Measurements from ENCODE around the gene PER1.

PER1 gene, protein sequence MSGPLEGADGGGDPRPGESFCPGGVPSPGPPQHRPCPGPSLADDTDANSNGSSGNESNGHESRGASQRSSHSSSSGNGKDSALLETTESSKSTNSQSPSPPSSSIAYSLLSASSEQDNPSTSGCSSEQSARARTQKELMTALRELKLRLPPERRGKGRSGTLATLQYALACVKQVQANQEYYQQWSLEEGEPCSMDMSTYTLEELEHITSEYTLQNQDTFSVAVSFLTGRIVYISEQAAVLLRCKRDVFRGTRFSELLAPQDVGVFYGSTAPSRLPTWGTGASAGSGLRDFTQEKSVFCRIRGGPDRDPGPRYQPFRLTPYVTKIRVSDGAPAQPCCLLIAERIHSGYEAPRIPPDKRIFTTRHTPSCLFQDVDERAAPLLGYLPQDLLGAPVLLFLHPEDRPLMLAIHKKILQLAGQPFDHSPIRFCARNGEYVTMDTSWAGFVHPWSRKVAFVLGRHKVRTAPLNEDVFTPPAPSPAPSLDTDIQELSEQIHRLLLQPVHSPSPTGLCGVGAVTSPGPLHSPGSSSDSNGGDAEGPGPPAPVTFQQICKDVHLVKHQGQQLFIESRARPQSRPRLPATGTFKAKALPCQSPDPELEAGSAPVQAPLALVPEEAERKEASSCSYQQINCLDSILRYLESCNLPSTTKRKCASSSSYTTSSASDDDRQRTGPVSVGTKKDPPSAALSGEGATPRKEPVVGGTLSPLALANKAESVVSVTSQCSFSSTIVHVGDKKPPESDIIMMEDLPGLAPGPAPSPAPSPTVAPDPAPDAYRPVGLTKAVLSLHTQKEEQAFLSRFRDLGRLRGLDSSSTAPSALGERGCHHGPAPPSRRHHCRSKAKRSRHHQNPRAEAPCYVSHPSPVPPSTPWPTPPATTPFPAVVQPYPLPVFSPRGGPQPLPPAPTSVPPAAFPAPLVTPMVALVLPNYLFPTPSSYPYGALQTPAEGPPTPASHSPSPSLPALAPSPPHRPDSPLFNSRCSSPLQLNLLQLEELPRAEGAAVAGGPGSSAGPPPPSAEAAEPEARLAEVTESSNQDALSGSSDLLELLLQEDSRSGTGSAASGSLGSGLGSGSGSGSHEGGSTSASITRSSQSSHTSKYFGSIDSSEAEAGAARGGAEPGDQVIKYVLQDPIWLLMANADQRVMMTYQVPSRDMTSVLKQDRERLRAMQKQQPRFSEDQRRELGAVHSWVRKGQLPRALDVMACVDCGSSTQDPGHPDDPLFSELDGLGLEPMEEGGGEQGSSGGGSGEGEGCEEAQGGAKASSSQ (N-terminal part only)

DNA sequence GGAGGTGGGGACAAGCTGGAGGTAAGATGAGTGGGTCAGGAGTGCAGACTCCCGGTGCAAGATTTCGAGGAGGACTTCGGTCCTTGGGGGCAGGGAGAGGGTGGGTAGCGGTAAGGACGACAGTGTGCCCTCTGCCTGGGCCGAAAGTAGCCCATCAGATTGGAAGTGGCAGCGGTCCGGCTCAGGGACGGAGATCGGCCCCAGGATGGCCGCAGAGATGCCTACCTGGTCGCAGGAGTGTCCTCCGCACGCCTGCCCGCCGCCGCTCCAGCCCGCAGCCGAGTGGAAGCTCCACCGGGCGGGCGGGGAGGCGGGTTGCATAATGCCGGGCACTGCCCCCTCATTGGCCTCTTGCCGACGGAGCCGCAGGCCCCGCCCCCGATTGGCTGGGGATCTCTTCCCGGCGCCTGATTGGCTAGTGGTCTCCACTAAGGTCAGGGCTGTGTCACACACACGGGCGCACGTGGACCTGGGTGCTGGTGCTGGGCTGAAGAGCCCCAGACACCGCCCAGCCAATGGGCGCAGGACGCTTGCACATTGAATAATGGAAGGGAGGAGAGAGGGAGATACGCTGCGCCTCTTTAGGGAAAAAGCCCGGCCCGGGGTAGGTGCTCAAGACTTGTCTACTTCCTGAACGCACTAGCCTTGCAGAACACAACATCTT is at the start of gene PER1:
Gene PER1 (minus strand): TSS at position 293 of the 664 bp plus-strand sequence. CDS start 1,698 bp downstream, outside the sequence.
- peak; percentile 71 for DNase-seq (ENCODE audit: low read depth)

- DNase-seq (ENCODE audit: low read depth), result no peak
These were observed 40.0 kb upstream of the PER1 start for GRCh38 chr17:8192070-8192815.

DNA sequence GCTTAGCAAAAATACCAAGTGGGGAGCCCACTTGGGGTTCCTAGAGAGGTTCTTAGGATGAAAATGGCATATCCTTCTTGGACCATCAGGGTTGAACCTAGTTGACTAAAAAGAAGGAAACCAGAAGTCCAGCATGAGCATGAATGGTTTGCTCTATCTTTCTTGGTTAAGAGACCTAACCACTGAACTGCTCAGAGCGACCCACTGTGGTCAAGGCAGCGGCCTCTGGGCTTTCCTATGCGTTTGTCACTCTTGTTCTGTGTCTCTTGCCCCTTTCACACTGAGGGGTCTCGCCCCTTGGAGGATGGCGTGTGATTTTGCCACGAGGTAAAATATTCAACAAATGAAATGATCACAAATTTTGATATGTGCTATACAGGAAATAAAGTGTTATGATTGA is 38.3 kb upstream of the PER1 start:
- DNase-seq (ENCODE audit: low read depth), result no peak

- peak; percentile 96 for DNase-seq (ENCODE audit: low read depth)
These were observed 37.7 kb upstream of the PER1 start, which contains the start of gene BORCS6 for GRCh38 chr17:8189711-8190477. TSS of gene BORCS6 (minus strand) at chr17:8190180. CDS start at chr17:8190140, 40 bp downstream.

- no peak for DNase-seq (ENCODE audit: low read depth)
These were observed 37.0 kb upstream of the PER1 start for GRCh38 chr17:8189041-8189710.

GRCh38 chr17:8188263-8188839 is 36.1 kb upstream of the PER1 start:
- no peak for DNase-seq (ENCODE audit: low read depth)

DNA sequence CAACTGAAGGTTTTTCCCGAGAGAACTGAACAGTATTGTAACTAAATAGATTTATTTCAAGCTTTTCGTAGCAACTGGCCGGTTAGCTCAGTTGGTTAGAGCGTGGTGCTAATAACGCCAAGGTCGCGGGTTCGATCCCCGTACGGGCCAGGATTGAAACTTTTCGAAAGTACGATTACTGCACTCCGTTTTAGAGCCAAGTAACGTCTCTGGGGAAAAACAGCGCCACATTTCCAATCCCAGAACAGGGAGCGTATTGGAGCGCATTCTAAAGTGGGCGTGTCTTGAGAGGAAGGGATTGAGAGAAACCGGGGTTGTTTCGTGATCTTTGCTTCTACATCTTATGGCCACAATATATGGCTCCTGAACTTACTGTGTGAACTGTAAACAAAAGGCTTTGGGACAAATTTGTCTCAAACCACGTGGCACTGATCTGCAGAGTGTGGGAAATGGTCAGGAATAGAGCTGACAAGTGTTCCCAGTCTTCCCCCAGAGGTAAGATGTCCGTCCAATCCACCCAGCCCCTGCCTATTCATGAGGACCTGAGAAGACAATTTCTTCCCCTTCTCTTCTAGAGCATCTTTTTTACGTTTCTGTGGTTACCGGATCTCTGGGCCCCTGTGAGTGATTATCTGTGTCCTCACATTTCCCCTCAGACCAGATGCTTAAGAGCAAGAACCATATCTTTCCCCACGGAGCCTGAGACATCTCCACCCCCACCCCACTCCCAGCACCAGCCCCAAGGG is 35.5 kb upstream of the PER1 start:
- DNase-seq (ENCODE audit: low read depth), result peak; percentile 98

GRCh38 chr17:8186787-8187516 is 34.7 kb upstream of the PER1 start:
- DNase-seq (ENCODE audit: low read depth), result peak; percentile 89

DNA sequence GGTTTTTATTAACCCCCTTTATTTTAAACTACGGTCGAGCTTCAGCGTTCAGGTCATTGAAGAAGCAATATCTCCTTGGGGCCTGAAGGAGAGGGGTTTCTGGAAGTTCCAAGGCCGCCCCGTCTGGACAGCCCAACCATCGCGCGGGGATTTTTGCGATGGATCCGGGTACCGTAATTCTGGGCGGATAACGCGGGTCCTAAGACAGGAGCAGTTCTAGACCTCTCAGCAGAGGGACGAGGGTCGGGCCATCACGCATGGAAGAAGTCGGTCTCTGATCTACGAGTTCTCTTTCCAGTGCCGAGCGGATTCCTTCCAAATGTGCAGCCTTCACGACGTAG is 34.2 kb upstream of the PER1 start:
- DNase-seq (ENCODE audit: low read depth), result no peak

DNA sequence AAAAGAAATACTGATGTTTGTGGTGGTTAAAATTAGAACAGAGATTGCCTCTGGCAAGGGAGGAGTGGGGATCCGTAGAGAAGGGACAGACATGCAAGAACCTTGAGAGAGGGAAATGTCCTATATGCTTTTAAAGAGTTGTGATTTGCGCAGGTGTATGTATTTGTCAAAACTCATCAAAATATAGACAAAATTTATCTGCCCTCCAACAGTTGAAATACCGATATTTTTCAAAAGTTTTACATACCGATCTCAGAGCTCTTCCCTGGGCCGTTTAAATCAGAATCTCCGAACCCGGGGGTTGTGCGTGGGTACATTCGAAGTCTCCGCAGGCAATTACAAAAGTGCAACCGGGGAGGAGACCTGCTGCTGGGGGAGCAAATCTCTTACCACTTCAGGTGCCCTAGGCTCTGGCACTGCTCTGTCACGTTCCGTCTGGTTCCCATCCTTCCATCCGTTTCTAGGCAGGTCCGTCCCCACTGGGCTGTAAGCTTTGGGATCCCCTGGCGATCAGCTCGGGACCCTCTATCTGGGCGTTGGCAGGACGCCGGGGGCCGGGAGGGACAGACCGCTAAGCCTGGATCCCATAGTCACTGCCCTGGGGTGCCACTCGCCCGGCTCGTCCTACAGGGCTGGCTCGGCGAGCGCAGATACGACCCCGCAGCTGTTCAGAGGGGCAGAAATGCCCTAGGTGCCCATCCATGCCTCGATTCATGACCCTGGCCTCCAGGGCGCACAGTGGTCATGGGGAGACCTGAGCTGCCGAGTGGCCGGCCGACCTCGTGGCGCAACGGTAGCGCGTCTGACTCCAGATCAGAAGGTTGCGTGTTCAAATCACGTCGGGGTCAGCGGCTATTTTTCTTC is 33.6 kb upstream of the PER1 start:
- DNase-seq (ENCODE audit: low read depth), result no peak

DNA sequence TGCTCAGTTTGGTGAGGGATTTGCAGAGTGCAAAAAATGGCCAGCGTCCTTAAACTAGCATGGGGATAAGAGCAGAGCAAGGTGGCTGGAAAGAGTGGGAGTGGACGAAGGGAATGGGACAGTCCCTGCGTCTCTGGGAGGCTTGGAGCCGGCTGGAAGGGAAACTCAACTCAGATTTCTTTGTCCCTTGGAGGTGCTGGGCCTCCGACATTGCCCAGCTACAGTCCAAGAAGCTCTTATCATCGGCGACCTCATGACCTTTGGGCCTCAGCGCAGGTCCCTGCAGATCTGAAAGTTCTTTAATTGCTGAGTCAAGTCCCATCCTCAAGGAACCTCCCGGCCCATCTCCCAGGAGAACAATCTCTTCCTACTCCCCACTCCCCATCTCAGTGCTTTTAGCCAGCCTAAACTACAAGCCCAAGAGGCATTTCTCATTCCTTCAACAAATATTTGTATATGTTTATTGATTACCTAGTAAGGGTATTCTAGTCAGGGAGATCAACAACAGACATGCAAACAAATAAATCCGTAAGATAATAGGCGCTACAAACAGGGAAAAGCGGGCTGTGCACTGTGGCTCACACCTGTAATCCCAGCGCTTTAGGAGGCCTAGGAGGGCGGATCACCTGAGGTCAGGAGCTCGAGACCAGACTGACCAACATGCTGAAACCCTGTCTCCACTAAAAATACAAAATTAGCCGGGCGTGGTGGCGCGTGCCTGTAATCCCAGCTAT is 25.0 kb upstream of the PER1 start:
- no peak for DNase-seq (ENCODE audit: low read depth)

GRCh38 chr17:8176197-8176940 is 24.2 kb upstream of the PER1 start, which contains the start of gene TMEM107:
TSS of gene TMEM107 (minus strand) at chr17:8176380. CDS start at chr17:8176286, 94 bp downstream.
- DNase-seq (ENCODE audit: low read depth), result no peak

GRCh38 chr17:8175795-8176196 is 23.6 kb upstream of the PER1 start:
- DNase-seq (ENCODE audit: low read depth), result no peak

DNA sequence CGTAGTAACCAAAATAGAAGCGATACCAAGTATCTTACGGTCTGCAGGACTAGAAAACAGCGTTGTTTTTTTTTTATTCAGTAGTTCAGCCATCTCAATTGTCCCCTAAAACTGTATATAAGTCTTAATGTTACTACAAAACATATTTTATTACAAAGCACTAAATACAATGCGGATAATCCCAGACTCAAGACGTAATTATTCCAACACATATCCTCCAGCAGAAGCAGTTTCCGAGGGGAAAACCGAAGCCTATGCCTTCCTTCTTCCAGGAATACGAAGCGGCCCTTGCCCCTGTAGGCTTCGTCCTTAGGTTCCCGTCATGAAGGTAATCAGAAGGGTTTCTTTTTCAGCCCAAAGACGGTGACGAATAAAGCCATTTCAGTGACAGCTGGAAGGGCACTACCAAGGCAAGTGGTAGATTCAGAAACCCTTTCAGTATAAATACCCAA is 21.7 kb upstream of the PER1 start:
- no peak for DNase-seq (ENCODE audit: low read depth)

All from non-pigmented ciliary epithelial cell (primary cell).